Activated naive CD8-positive, alpha-beta T cell treated with anti-CD3 and anti-CD28 coated beads for 36 hours (primary cell): ENCODE results near the gene GRIN2A. TPM values are rescaled to one million over a fixed set of nuclear protein-coding genes. Genes with fewer than 3 reads are reported as not detected.
A peak's percentile ranks its signal among the peaks of the same experiment; 100 is the strongest.

Source experiments
- DNase-seq: peaks from one replicate; pipeline ENCODE4 v3.0.0; 2021
- H3K27ac Mint-ChIP-seq: one replicate; pipeline ENCODE4 v1.8.0; 2022; ENCODE audit warnings: mild to moderate bottlenecking, moderate library complexity, mixed read lengths
- H3K27me3 Mint-ChIP-seq: one replicate; pipeline ENCODE4 v1.8.0; 2022; ENCODE audit warnings: mild to moderate bottlenecking, mixed read lengths
- H3K36me3 Mint-ChIP-seq: one replicate; pipeline ENCODE4 v1.8.0; 2021; ENCODE audit warnings: mild to moderate bottlenecking, mixed read lengths
- H3K4me1 Mint-ChIP-seq: one replicate; pipeline ENCODE4 v1.8.0; 2021; ENCODE audit warnings: mixed read lengths
- H3K4me3 Mint-ChIP-seq: one replicate; pipeline ENCODE4 v1.8.0; 2022; ENCODE audit warnings: mild to moderate bottlenecking, moderate library complexity, mixed read lengths
- H3K9me3 Mint-ChIP-seq: one replicate; pipeline ENCODE4 v1.8.0; 2022; ENCODE audit warnings: mixed read lengths
- total RNA-seq, 2 experiments: library from RNA; stranded (reverse); gene quantifications; one replicate each; pipeline ENCODE4 v1.2.3, GENCODE V29; 2021

The GRIN2A gene
- total RNA-seq, 2 experiments from 2014 or later, result not detected

DNA sequence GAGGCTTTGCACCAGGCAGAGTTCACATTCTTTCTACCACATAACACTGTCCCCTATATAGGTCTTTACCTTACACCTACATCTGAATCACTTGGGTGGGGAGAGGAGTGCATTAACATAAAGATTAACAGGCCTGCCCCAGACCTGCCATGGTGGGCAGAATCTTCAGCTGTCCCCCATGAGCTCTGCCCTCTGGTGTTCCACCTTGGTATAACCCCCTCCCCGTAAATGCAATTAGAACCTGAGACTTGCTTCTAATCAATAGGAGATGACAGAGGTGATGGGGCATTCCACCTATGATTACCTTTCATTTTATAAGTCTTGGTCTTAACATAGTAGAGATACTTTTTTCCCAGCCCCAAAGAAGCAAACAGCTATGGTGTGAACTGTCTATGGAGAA, 20.4 kb upstream of the GRIN2A start:
- H3K4me1 Mint-ChIP-seq, result no peaks in the 10 kb centered on the region
- peaks cover 6% of the 10 kb centered on the region for H3K27me3 Mint-ChIP-seq
- H3K27ac Mint-ChIP-seq, result no peak overlapping the region
- H3K9me3 Mint-ChIP-seq, result peaks cover 2% of the 10 kb centered on the region
- H3K4me3 Mint-ChIP-seq, result no peak overlapping the region
- H3K36me3 Mint-ChIP-seq, result no peaks in the 10 kb centered on the region
- DNase-seq, result no peak

DNA sequence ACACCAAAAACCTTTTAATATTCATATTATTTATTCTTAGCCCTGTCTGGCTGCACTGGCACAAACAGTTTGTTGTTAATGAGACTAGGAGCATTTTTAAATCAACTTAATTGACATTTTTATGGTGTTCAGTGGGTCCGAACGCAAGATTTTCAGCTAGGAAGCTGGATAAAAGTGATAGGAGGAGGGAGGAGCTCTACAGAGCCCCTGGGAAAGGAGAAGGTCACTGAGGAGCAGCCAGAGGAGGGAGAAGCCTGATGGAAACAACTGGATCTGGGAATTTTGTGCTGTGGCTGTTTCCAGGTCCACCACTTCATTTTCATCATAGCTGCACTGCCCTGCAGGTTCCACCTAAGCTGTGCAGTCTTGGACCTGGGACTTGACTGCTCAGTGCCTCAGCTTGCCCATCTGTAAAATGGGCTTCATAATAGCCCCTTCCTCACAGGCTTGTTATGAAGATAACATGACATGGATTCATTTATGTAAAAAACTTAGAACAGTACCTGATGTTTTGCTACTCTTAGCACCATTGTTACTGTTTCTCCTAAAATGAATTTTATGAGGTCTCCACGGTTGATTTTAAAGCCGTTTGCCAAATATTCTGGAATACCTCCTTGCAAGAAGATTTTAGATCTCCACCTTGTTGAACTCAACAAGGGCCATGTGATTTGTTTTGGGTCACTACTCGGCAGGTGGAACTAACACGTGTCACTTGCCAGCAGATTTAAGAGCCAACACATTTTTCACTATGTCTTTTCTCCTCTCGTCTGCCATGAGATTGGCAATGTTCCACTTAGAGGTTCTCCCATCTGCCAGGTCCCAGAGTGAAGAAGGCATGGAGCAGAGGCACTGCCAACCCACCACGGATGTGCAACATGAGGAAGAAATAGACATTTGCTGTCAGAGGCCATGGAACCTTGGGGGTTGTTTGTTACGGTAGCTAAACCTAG, 18.7 kb upstream of the GRIN2A start:
- DNase-seq, result no peak
- Mint-ChIP-seq H3K27ac (no peak overlapping the region), H3K4me1 (no peaks in the 10 kb centered on the region), H3K4me3 (no peak overlapping the region), H3K27me3 (peaks cover 6% of the 10 kb centered on the region), H3K36me3 (no peaks in the 10 kb centered on the region), H3K9me3 (peaks cover 1% of the 10 kb centered on the region)

GRCh38 chr16:10196999-10197398, 14.8 kb upstream of the GRIN2A start:
- H3K27me3 Mint-ChIP-seq, result no peaks in the 10 kb centered on the region
- DNase-seq, result no peak
- H3K9me3 Mint-ChIP-seq, result no peaks in the 10 kb centered on the region
- H3K4me3 Mint-ChIP-seq, result no peak overlapping the region
- no peaks in the 10 kb centered on the region for H3K36me3 Mint-ChIP-seq
- no peaks in the 10 kb centered on the region for H3K4me1 Mint-ChIP-seq
- H3K27ac Mint-ChIP-seq, result no peak overlapping the region

DNA sequence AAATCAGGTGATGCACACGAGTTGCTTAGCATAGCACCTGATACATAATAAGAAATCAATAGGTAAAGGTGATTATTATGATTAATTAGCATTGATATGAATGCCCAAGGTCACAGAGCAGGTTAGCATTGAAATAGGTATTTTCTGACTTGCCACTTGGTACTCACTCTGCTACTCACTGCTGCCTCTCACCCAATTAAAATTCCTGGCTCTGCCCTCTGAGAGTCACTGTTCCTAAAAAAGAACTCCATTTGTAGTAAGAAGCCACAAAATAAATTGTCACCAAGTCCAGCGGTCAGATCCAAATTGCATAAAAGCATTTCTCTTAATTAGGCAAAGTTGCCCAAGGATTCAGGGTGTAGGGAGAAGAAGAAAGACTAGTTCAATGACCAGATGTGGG, 8.9 kb upstream of the GRIN2A start:
- Mint-ChIP-seq H3K27me3 (peaks cover 10% of the 10 kb centered on the region), H3K27ac (no peak overlapping the region), H3K4me1 (no peaks in the 10 kb centered on the region)

DNA sequence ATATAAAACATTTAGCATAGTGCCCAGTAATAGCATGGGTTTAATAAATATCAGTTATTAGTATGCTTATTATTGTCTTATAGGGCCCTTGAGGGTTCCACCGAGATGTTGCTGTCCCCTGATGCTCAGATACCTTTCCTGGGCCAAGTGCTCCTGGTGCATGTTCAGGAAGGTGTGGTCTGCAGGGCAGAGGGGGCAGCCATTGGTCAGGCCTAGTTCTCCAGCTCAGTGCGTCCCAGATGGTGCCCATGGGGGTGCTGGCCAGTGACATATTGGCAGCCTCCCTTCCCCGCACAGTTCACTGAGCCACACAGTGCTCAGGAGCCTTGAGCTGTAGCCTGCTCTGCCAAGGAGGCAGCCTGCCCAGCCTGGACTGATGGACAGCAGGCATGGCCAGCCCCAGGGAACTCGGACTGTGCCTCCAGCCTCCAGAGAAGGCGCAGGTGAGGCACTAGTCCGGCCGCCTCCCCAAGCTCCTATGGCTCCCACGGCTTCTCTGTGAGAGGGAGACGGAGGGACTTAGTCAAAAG, 7.7 kb upstream of the GRIN2A start:
- Mint-ChIP-seq H3K9me3 (no peaks in the 10 kb centered on the region), H3K4me3 (no peak overlapping the region), H3K27me3 (peaks cover 19% of the 10 kb centered on the region), H3K27ac (no peak overlapping the region), H3K4me1 (no peaks in the 10 kb centered on the region), H3K36me3 (no peaks in the 10 kb centered on the region)
- no peak for DNase-seq

More for the DNA sequence above, 8.9 kb upstream of the GRIN2A start:
- no peaks in the 10 kb centered on the region for H3K36me3 Mint-ChIP-seq
- no peak overlapping the region for H3K4me3 Mint-ChIP-seq
- no peaks in the 10 kb centered on the region for H3K9me3 Mint-ChIP-seq
- no peak for DNase-seq

- Mint-ChIP-seq H3K27me3 (peaks cover 36% of the 10 kb centered on the region), H3K4me1 (no peaks in the 10 kb centered on the region), H3K27ac (no peak overlapping the region), H3K36me3 (no peaks in the 10 kb centered on the region), H3K9me3 (no peaks in the 10 kb centered on the region), H3K4me3 (no peak overlapping the region)
- no peak for DNase-seq
These were observed 6.0 kb upstream of the GRIN2A start for GRCh38 chr16:10188236-10188635.

GRCh38 chr16:10181196-10182162, 749 bp downstream of the GRIN2A start:
- Mint-ChIP-seq H3K27me3 (peaks cover 76% of the 10 kb centered on the region), H3K36me3 (no peaks in the 10 kb centered on the region), H3K4me1 (peaks cover 11% of the 10 kb centered on the region), H3K27ac (no peak overlapping the region), H3K9me3 (no peaks in the 10 kb centered on the region), H3K4me3 (no peak overlapping the region)
- DNase-seq, result peak; percentile 52

- no peak overlapping the region for H3K4me3 Mint-ChIP-seq
- no peaks in the 10 kb centered on the region for H3K9me3 Mint-ChIP-seq
- peak; percentile 44 for DNase-seq
- peaks cover 11% of the 10 kb centered on the region for H3K4me1 Mint-ChIP-seq
- H3K27ac Mint-ChIP-seq, result no peak overlapping the region
- H3K27me3 Mint-ChIP-seq, result peaks cover 70% of the 10 kb centered on the region
- H3K36me3 Mint-ChIP-seq, result no peaks in the 10 kb centered on the region
These were observed 1.5 kb downstream of the GRIN2A start for GRCh38 chr16:10180771-10181163.

GRCh38 chr16:10180042-10180770, 2.0 kb downstream of the GRIN2A start:
- H3K27me3 Mint-ChIP-seq, result peaks cover 69% of the 10 kb centered on the region
- no peak overlapping the region for H3K4me3 Mint-ChIP-seq
- DNase-seq, result no peak
- peaks cover 11% of the 10 kb centered on the region for H3K4me1 Mint-ChIP-seq
- H3K27ac Mint-ChIP-seq, result no peak overlapping the region
- H3K36me3 Mint-ChIP-seq, result no peaks in the 10 kb centered on the region
- no peaks in the 10 kb centered on the region for H3K9me3 Mint-ChIP-seq

DNA sequence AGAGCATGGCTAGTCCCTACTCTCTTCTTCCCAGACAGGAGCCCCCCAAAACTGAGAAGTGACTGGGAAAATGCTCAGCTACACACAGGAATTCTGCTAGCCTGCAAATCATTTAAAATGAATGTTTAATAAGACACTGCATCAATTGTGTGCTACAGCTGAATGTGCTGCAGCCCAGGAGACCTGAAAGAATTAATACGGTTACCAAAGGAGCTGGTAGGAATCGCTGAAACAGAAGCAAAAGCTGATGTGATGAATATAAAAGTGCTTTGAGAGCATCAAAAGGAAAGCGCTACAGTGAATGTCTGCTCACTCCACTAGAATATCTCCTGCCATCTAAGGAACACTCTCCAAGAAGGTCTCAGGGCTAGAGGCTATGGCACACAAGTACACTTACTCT, 3.7 kb downstream of the GRIN2A start:
- Mint-ChIP-seq H3K4me1 (peaks cover 11% of the 10 kb centered on the region), H3K4me3 (no peak overlapping the region), H3K36me3 (no peaks in the 10 kb centered on the region), H3K9me3 (no peaks in the 10 kb centered on the region), H3K27ac (no peak overlapping the region), H3K27me3 (peaks cover 53% of the 10 kb centered on the region)
- no peak for DNase-seq

DNA sequence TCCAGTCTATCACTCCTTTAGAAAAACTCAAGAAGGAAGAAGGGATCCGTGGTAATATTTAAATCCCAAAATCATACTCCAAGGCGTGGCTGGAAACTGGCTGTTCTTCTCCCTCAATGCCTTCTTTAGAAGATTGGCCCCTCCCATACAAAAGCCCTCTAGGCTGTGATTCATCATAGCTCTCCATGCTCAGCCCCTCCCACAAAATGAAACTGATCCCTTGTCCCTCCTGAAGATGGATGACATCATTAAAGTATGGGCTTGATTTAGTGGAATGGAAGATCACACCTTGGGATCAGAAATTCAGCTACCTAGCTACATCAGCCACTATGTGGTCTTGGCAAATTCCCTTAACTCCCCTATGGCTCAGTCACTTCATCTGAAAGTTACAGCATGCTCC, 4.1 kb downstream of the GRIN2A start:
- no peaks in the 10 kb centered on the region for H3K36me3 Mint-ChIP-seq
- no peak overlapping the region for H3K4me3 Mint-ChIP-seq
- H3K9me3 Mint-ChIP-seq, result no peaks in the 10 kb centered on the region
- no peak for DNase-seq
- peaks cover 11% of the 10 kb centered on the region for H3K4me1 Mint-ChIP-seq
- peaks cover 51% of the 10 kb centered on the region for H3K27me3 Mint-ChIP-seq
- no peak overlapping the region for H3K27ac Mint-ChIP-seq

GRCh38 chr16:10172848-10173655, 9.2 kb downstream of the GRIN2A start:
- no peak overlapping the region for H3K4me3 Mint-ChIP-seq
- DNase-seq, result no peak
- no peaks in the 10 kb centered on the region for H3K4me1 Mint-ChIP-seq
- peaks cover 20% of the 10 kb centered on the region for H3K27me3 Mint-ChIP-seq
- no peaks in the 10 kb centered on the region for H3K36me3 Mint-ChIP-seq
- H3K27ac Mint-ChIP-seq, result no peak overlapping the region
- H3K9me3 Mint-ChIP-seq, result no peaks in the 10 kb centered on the region

- Mint-ChIP-seq H3K4me3 (no peak overlapping the region), H3K4me1 (no peaks in the 10 kb centered on the region), H3K9me3 (no peaks in the 10 kb centered on the region), H3K27me3 (peaks cover 16% of the 10 kb centered on the region), H3K27ac (no peak overlapping the region), H3K36me3 (no peaks in the 10 kb centered on the region)
- no peak for DNase-seq
These were observed 11.0 kb downstream of the GRIN2A start for GRCh38 chr16:10171221-10171620.

DNA sequence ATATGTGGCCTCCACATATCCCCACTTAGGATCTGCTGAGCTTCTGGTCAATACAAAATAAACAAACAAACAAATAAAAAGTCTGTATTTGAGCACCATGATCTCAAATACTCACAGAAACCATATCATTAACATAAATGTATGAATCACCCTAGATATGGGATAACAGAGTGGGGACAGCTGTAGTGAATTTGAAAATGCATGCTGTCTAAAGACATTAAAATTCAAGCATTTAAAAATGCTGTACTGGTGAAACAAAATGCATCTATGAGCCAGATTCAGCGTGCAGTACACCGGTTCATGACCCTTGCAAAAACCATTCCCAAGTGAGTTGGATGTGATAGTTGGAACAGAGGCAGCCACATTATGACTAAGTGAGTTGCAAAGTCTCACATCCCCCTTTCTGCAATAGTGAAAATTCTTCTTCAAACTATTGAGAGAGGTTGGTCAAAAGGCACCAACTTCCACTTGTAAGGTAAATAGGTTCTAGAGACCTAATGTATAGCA, 12.3 kb downstream of the GRIN2A start:
- H3K27ac Mint-ChIP-seq, result no peak overlapping the region
- no peaks in the 10 kb centered on the region for H3K36me3 Mint-ChIP-seq
- no peak for DNase-seq
- H3K27me3 Mint-ChIP-seq, result peaks cover 19% of the 10 kb centered on the region
- no peak overlapping the region for H3K4me3 Mint-ChIP-seq
- H3K4me1 Mint-ChIP-seq, result no peaks in the 10 kb centered on the region
- no peaks in the 10 kb centered on the region for H3K9me3 Mint-ChIP-seq
